HUES48 (cell line): ENCODE measurements around the gene PROM2.

ENCODE experiments used
- H3K27ac ChIP-seq: one replicate; pipeline ENCODE4 v1.7.0; 2013; ENCODE audit warnings: low read depth, low read length, inconsistent platforms
- H3K27me3 ChIP-seq: 2 replicates; pipeline ENCODE4 v1.6.1; 2013; ENCODE audit warnings: mild to moderate bottlenecking, low read length; ENCODE audit not compliant: control insufficient read depth, insufficient read depth
- H3K36me3 ChIP-seq: 2 replicates; pipeline ENCODE4 v1.6.1; 2013; ENCODE audit warnings: low read length; ENCODE audit not compliant: control insufficient read depth, insufficient read depth
- H3K4me1 ChIP-seq: 2 replicates; pipeline ENCODE4 v1.6.1; 2013; ENCODE audit warnings: mild to moderate bottlenecking, low read length; ENCODE audit not compliant: control insufficient read depth, insufficient read depth
- H3K4me3 ChIP-seq: 2 replicates; pipeline ENCODE4 v1.5.1; 2013; ENCODE audit warnings: mild to moderate bottlenecking, low read depth, low read length
- H3K9ac ChIP-seq: 2 replicates; pipeline ENCODE4 v1.6.1; 2013; ENCODE audit warnings: mild to moderate bottlenecking, low read depth, low read length, moderate library complexity
- H3K9me3 ChIP-seq: 2 replicates; pipeline ENCODE4 v1.6.1; 2013; ENCODE audit warnings: low read length; ENCODE audit not compliant: control insufficient read depth, insufficient read depth

Gene PROM2

DNA sequence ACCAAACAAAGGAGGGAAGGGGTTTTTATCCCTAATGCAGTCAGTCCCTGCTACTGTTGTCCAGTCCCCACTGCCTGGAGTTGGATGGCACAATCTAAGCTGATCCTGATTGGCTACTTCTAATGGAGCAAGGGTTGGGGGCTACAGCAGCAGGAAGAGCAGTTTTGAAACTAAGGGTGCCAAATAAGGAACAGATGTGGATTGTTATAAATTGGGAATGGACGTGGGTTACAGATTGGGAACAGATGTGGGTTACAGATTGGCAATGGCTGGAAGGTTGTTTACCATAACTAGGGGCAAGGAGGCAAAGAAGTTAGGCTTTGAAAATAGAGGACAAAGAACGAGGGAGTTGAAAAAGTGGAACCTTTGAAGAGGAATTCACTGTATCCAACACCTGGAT is 16.0 kb upstream of the PROM2 start:
- Histone ChIP-seq H3K9me3 (peaks cover 15% of the 10 kb centered on the region), H3K4me1 (no peaks in the 10 kb centered on the region), H3K27ac (no peak overlapping the region), H3K27me3 (no peaks in the 10 kb centered on the region), H3K36me3 (no peaks in the 10 kb centered on the region), H3K4me3 (no peak overlapping the region), H3K9ac (no peak overlapping the region)

- no peak overlapping the region for H3K4me3 ChIP-seq
- no peaks in the 10 kb centered on the region for H3K27me3 ChIP-seq
- H3K9ac ChIP-seq: no peak overlapping the region
- H3K4me1 ChIP-seq: no peaks in the 10 kb centered on the region
- no peak overlapping the region for H3K27ac ChIP-seq
- peaks cover 15% of the 10 kb centered on the region for H3K9me3 ChIP-seq
- no peaks in the 10 kb centered on the region for H3K36me3 ChIP-seq
Observed at GRCh38 chr2:95260028-95261023, 13.9 kb upstream of the PROM2 start.

DNA sequence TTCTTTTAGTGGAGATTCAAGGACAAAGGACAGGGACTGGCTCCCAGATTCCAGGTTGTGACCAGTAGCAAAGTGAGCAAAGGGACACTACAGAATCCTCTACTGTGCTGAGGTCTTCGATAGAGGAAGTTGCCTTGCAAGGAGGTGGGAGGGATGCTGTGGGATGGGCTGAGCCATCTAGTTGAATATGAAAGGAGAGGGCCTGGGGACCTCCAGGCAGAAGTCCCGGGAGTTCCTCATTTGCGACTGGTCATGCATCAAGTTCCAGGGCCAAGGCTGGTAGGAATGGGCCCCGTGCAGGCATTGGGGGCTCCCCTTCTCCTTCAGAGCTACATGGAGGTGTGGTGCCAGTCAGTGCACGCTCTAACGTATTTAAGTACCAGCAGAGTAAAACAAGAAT is 12.6 kb upstream of the PROM2 start:
- H3K27ac ChIP-seq: no peak overlapping the region
- no peaks in the 10 kb centered on the region for H3K4me1 ChIP-seq
- no peak overlapping the region for H3K4me3 ChIP-seq
- H3K36me3 ChIP-seq: no peaks in the 10 kb centered on the region
- peaks cover 15% of the 10 kb centered on the region for H3K9me3 ChIP-seq
- no peaks in the 10 kb centered on the region for H3K27me3 ChIP-seq
- H3K9ac ChIP-seq: no peak overlapping the region

DNA sequence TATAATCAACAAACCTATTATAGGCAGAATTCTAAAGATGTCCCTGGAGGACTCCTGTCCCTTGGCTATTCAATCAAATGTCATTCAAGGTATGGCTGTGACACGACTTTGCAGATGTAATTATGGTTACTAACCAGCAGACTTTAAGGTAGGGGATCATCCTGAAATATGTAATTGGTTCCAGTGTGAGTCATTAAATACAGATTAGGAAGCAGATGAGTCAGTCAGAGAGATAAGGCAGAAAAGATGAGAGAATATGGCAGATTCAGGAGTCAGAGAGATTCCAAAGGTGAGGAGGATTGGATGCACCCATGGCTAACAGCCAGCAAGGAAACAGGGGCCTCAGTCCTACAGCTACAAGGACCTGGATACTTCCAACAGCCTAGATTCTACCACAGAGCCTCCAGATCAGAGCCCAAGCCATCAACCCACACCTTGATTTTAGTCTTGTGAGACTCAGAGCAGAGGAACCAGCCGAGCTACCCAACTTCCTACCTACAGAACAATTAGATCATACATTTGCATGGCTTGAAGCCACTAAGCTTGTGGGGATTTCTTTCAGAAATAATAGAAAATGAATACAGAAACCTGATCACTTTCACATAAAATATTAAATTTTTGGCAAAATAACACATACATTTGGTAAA is 11.2 kb upstream of the PROM2 start:
- H3K9me3 ChIP-seq: peaks cover 14% of the 10 kb centered on the region
- no peak overlapping the region for H3K27ac ChIP-seq
- H3K4me3 ChIP-seq: no peak overlapping the region
- no peaks in the 10 kb centered on the region for H3K27me3 ChIP-seq
- H3K9ac ChIP-seq: no peak overlapping the region
- no peaks in the 10 kb centered on the region for H3K4me1 ChIP-seq
- H3K36me3 ChIP-seq: no peaks in the 10 kb centered on the region

DNA sequence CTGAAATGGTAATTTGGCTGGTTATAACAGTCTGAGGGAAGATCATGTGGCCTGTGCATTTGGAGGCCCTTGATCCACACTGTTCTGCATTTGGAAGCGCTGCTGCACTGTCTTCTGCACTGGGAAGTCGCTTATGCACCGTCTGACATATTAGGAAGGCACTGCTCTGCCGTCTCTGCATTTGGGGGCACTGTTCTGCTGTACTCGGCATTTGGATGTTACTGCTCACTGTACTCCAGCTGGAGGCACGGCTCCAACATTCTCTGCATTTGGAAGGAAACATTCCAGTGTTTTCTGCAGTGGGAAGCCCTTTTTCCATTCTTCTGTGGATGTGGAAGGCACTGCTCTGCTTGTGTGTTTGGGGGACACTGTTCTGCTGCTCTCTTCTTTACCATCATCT is 9.6 kb upstream of the PROM2 start:
- Histone ChIP-seq H3K36me3 (no peaks in the 10 kb centered on the region), H3K4me3 (no peak overlapping the region), H3K9me3 (peaks cover under 1% of the 10 kb centered on the region; the same call in 1 of the 2 replicates), H3K27ac (no peak overlapping the region), H3K4me1 (no peaks in the 10 kb centered on the region), H3K27me3 (no peaks in the 10 kb centered on the region), H3K9ac (no peak overlapping the region)

GRCh38 chr2:95265182-95265581 is 9.1 kb upstream of the PROM2 start:
- no peak overlapping the region for H3K27ac ChIP-seq
- H3K9me3 ChIP-seq: no peaks in the 10 kb centered on the region; the same call in 1 of the 2 replicates
- H3K27me3 ChIP-seq: no peaks in the 10 kb centered on the region
- H3K9ac ChIP-seq: no peak overlapping the region
- H3K4me3 ChIP-seq: no peak overlapping the region
- H3K36me3 ChIP-seq: no peaks in the 10 kb centered on the region
- H3K4me1 ChIP-seq: no peaks in the 10 kb centered on the region

- Histone ChIP-seq H3K27me3 (no peaks in the 10 kb centered on the region), H3K9ac (no peak overlapping the region), H3K4me1 (no peaks in the 10 kb centered on the region), H3K4me3 (no peak overlapping the region), H3K27ac (no peak overlapping the region), H3K9me3 (no peaks in the 10 kb centered on the region), H3K36me3 (no peaks in the 10 kb centered on the region)
Observed at GRCh38 chr2:95266781-95267430, 7.3 kb upstream of the PROM2 start.

- H3K36me3 ChIP-seq: no peaks in the 10 kb centered on the region
- no peak overlapping the region for H3K4me3 ChIP-seq
- H3K4me1 ChIP-seq: no peaks in the 10 kb centered on the region
- H3K27me3 ChIP-seq: no peaks in the 10 kb centered on the region
- H3K9ac ChIP-seq: no peak overlapping the region
- no peaks in the 10 kb centered on the region for H3K9me3 ChIP-seq
- no peak overlapping the region for H3K27ac ChIP-seq
Observed at GRCh38 chr2:95267458-95268210, 6.6 kb upstream of the PROM2 start.

GRCh38 chr2:95268211-95269035 is 5.8 kb upstream of the PROM2 start:
- Histone ChIP-seq H3K4me1 (no peaks in the 10 kb centered on the region), H3K9ac (no peak overlapping the region), H3K9me3 (no peaks in the 10 kb centered on the region), H3K27ac (no peak overlapping the region), H3K4me3 (no peak overlapping the region), H3K27me3 (no peaks in the 10 kb centered on the region), H3K36me3 (no peaks in the 10 kb centered on the region)
